Lower leg skin (tissue), 3 donors: ENCODE measurements around the gene GRK1.

ENCODE experiments used
- POLR2A ChIP-seq, 2 donors: fragments of 450-650 bp; IDR thresholded peaks; one replicate each; pipeline ENCODE4 v1.6.1; 2016 to 2017; ENCODE audit warnings: antibody characterized with exemption in 2 of 2, mild to moderate bottlenecking in 1 of 2, moderate library complexity in 1 of 2
- TF ChIP-seq, protein P1 (sequence below), 3 donors: fragments of 450-650 bp; IDR thresholded peaks; one replicate each; pipeline ENCODE4 v1.5.1; 2016; ENCODE audit warnings: antibody characterized with exemption in 3 of 3, mild to moderate bottlenecking in 3 of 3, moderate library complexity in 2 of 3

DNA sequence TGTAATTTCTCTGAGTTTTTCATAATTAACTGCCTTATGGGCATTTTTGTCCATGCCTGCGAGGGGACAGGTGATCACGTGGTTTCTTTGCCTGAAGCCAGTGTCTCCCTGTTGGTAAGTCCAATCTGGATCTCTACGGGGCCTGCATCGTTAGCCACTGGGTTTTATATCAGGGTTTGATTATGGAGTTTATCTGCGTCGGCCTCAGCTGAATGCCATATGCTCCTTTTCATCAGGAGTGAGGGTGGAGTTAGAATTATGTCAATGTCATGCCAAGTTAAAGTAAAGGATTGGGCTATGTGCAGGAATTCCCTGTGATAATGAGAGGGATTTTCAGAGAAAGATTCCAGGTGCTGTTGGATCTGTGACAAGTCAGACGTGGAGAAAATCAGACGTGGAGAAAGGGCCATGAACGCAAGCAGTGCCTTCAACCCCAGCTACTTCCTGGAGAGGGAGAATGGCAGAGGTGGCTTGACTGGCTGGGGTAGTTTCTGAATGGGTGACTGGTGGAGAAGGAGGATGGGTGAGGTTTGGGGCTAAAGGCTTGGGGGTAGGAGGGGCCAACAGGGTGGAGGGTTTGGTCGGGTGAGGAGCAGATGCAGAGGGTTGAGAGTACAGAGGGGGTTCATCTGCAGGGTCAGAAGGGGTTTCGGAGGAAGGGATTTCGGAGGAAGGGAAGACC, 116.3 kb downstream of the GRK1 start:
- no peak for TF ChIP-seq POLR2A (IDR thresholded peaks at IDR 0.05)
- TF ChIP-seq, protein P1, sequence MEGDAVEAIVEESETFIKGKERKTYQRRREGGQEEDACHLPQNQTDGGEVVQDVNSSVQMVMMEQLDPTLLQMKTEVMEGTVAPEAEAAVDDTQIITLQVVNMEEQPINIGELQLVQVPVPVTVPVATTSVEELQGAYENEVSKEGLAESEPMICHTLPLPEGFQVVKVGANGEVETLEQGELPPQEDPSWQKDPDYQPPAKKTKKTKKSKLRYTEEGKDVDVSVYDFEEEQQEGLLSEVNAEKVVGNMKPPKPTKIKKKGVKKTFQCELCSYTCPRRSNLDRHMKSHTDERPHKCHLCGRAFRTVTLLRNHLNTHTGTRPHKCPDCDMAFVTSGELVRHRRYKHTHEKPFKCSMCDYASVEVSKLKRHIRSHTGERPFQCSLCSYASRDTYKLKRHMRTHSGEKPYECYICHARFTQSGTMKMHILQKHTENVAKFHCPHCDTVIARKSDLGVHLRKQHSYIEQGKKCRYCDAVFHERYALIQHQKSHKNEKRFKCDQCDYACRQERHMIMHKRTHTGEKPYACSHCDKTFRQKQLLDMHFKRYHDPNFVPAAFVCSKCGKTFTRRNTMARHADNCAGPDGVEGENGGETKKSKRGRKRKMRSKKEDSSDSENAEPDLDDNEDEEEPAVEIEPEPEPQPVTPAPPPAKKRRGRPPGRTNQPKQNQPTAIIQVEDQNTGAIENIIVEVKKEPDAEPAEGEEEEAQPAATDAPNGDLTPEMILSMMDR (IDR thresholded peaks at IDR 0.05), result no peak
